HG03159 (cell line): ENCODE results near the gene NAXE.
"Not testable (repeated sequence)": the region's sequence is repeated elsewhere in the genome, so short reads cannot be mapped to it uniquely, and the experiment has no call there.

ENCODE experiments used
- ATAC-seq: cut with Tn5 transposase; IDR thresholded peaks from one replicate; pipeline ENCODE4 v1.9.1; 2021; ENCODE audit warnings: mild to moderate bottlenecking, moderate library complexity; ENCODE audit not compliant: unreplicated experiment

The NAXE gene

GRCh38 chr1:156622581-156623297 lies 31.2 kb downstream of the NAXE start:
- ATAC-seq, result no peak

GRCh38 chr1:156623946-156624813 lies 32.6 kb downstream of the NAXE start:
- ATAC-seq, result no peak

- ATAC-seq, result no peak
Measured at GRCh38 chr1:156624814-156625435, 33.3 kb downstream of the NAXE start.

- no peak for ATAC-seq
Measured at GRCh38 chr1:156625436-156626078, 34.0 kb downstream of the NAXE start.

GRCh38 chr1:156626079-156626438 lies 34.5 kb downstream of the NAXE start:
- no peak for ATAC-seq

- no peak for ATAC-seq
Measured at GRCh38 chr1:156627313-156627880, 35.8 kb downstream of the NAXE start.

GRCh38 chr1:156629823-156630449 lies 38.4 kb downstream of the NAXE start:
- ATAC-seq, result no peak

- ATAC-seq, result not testable (repeated sequence)
Measured at GRCh38 chr1:156631152-156631551, 39.6 kb downstream of the NAXE start.

GRCh38 chr1:156632355-156632754 lies 40.8 kb downstream of the NAXE start:
- ATAC-seq, result no peak

- ATAC-seq, result no peak
Measured at GRCh38 chr1:156638189-156638985, 46.8 kb downstream of the NAXE start.

- ATAC-seq, result no peak
Measured at GRCh38 chr1:156639601-156640101, 48.1 kb downstream of the NAXE start.

- no peak for ATAC-seq
Measured at GRCh38 chr1:156640842-156641706, 49.5 kb downstream of the NAXE start.

GRCh38 chr1:156641761-156642264 lies 50.2 kb downstream of the NAXE start, which contains the start of gene BCAN:
TSS of gene BCAN (plus strand) at chr1:156642117. CDS start at chr1:156646055, 3,938 bp downstream.
- no peak for ATAC-seq

- no peak for ATAC-seq
Measured at GRCh38 chr1:156642265-156643048, 50.9 kb downstream of the NAXE start.

GRCh38 chr1:156643049-156643777 lies 51.6 kb downstream of the NAXE start:
- no peak for ATAC-seq

GRCh38 chr1:156643778-156644092 lies 52.2 kb downstream of the NAXE start:
- no peak for ATAC-seq
